Peyer's patch (tissue), 4 donors: ENCODE data around the gene KAZN.

Experiments used
- CTCF ChIP-seq, 6 experiments: fragments of 450-650 bp in 4 of 6; fragments of 200-600 bp in 2 of 6; sonication (generic) in 1 of 6; IDR thresholded peaks; one replicate each; pipeline ENCODE4 v1.5.1; 2017 to 2019; ENCODE audit warnings: antibody characterized with exemption in 6 of 6, mild to moderate bottlenecking in 3 of 6, moderate library complexity in 1 of 6
- POLR2A ChIP-seq, 2 donors: fragments of 450-650 bp; IDR thresholded peaks; one replicate each; pipeline ENCODE4 v1.5.1; 2017; ENCODE audit warnings: antibody characterized with exemption in 2 of 2, mild to moderate bottlenecking in 2 of 2, moderate library complexity in 2 of 2

DNA sequence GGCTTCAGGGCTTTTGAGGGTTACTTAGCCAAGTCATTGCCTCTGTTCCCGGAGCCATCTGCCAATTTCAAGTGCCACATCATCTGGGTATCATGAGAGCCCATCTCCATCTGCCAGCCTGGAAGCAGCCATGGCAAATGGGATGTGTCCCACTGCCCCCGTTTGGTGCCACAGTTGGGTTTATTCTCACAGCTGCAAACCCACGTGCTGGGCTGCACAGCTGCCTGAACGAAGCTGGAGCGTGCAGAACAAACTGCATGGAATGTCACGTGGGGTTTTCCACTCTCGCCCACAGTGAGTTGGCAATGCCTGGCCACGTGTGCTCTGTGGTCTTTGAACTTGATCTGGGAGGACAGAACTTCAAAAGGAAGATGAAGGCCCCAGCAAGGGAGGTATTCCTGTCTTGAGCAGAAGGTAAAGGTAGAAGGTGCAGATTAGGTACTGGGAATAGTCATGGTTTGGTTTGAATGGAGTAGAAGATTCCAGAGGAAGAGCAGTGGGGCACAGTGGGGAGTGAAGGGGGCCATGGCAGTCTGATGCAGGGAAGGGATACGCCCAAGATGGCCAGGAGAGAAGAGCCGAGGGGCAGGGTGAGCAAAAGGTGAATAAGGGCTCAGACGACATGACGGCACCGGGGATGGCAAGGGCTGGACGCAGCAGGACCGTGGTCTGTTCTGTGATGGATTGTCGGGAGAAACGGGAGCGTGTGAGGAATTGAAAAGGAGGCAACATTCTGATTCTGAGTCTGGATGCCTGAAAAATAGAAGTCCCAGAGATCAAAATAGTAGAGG is 222.0 kb downstream of the KAZN start:
- TF ChIP-seq POLR2A (IDR thresholded peaks at IDR 0.05) = no peak
- no peak for TF ChIP-seq CTCF (IDR thresholded peaks at IDR 0.05)
